Natural killer cell (primary cell): ENCODE measurements around the gene KRTAP10-10. TPM values are rescaled to one million over a fixed set of nuclear protein-coding genes. Genes with fewer than 3 reads are reported as not detected.
A peak's percentile ranks its signal among the peaks of the same experiment; 100 is the strongest.

Source experiments
- ATAC-seq, 3 donors: fragments of 150-1000 bp in 2 of 3; fragments of 200-7000 bp in 1 of 3; cut with Tn5 transposase; 1 replicate in 1 of 3; 2 replicates in 2 of 3; pipeline ENCODE4 v1.10.0; 2021; ENCODE audit warnings: mild to moderate bottlenecking in 2 of 3, moderate library complexity in 2 of 3
- DNase-seq, 2 donors: peaks; one replicate each; pipeline versions ENCODE4 v3.0.0 to v3.0.0-alpha.2; 2013 to 2021; ENCODE audit warnings: mixed read lengths in 1 of 2
- H3K27ac ChIP-seq: one replicate; pipeline ENCODE4 v1.5.1; 2013; ENCODE audit warnings: mild to moderate bottlenecking, low read length
- H3K27me3 ChIP-seq: one replicate; pipeline ENCODE4 v1.6.1; 2013; ENCODE audit warnings: low read length; ENCODE audit not compliant: control insufficient read depth, insufficient read depth
- H3K36me3 ChIP-seq: one replicate; pipeline ENCODE4 v1.6.1; 2013; ENCODE audit warnings: low read length; ENCODE audit not compliant: control insufficient read depth, insufficient read depth
- H3K4me1 ChIP-seq: one replicate; pipeline ENCODE4 v1.6.1; 2013; ENCODE audit warnings: low read length; ENCODE audit not compliant: control insufficient read depth, insufficient read depth
- H3K4me3 ChIP-seq: one replicate; pipeline ENCODE4 v1.5.1; 2013; ENCODE audit warnings: low read length
- H3K9me3 ChIP-seq: one replicate; pipeline ENCODE4 v1.6.1; 2013; ENCODE audit warnings: low read length; ENCODE audit not compliant: control insufficient read depth, insufficient read depth
- H3K27ac Mint-ChIP-seq, 2 donors: one replicate each; pipeline ENCODE4 v1.8.0; 2022; ENCODE audit warnings: mild to moderate bottlenecking in 2 of 2, mixed read lengths in 2 of 2, moderate library complexity in 1 of 2
- H3K27me3 Mint-ChIP-seq, 2 donors: one replicate each; pipeline ENCODE4 v1.8.0; 2022; ENCODE audit warnings: low read depth in 2 of 2, mixed read lengths in 2 of 2
- H3K36me3 Mint-ChIP-seq: one replicate; pipeline ENCODE4 v1.8.0; 2022; ENCODE audit warnings: mixed read lengths
- H3K4me1 Mint-ChIP-seq, 2 donors: one replicate each; pipeline ENCODE4 v1.8.0; 2022; ENCODE audit warnings: mixed read lengths in 2 of 2
- H3K4me3 Mint-ChIP-seq: one replicate; pipeline ENCODE4 v1.8.0; 2022; ENCODE audit warnings: mild to moderate bottlenecking, moderate library complexity, mixed read lengths
- H3K9me3 Mint-ChIP-seq, 2 donors: one replicate each; pipeline ENCODE4 v1.8.0; 2022; ENCODE audit warnings: mixed read lengths in 2 of 2
- CTCF ChIP-seq: fragments of 200-600 bp; IDR thresholded peaks from one replicate; pipeline ENCODE4 v1.8.0; 2022; ENCODE audit warnings: antibody characterized with exemption
- WGBS: methylation state at CpG from one replicate; pipeline ENCODE4 v1.1.7; 2013; ENCODE audit warnings: missing lambda C conversion rate; ENCODE audit not compliant: insufficient coverage; 5-methylcytosine and 5-hydroxymethylcytosine counted together
- intact Hi-C: fragments of 100-400 bp; cut with micrococcal nuclease; formaldehyde crosslinking; loops from one replicate; pipeline ENCODE4 v1.14.2; 2022
- total RNA-seq, 4 donors: library from RNA; stranded (reverse); fragments of 120-200 nt in 1 of 4; gene quantifications; one replicate each; pipeline versions ENCODE4 v1.2.3 to v1.2.4, GENCODE V29; 2013 to 2022

KRTAP10-10 gene
- total RNA-seq, 3 donors from 2014 or later (not counting 1 experiment from before 2014, with no cell fraction given), result not detected

GRCh38 chr21:44617071-44617501 lies 20.1 kb upstream of the KRTAP10-10 start:
- 85% methylated on average over 8 of the region's 8 CpGs for WGBS
- peaks cover 27% of the 10 kb centered on the region for H3K4me1 ChIP-seq
- intact Hi-C loops, result no loop called here
- no peaks in the 10 kb centered on the region for H3K36me3 ChIP-seq
- ATAC-seq (no peak), DNase-seq (no peak)
- H3K9me3 Mint-ChIP-seq, result peaks cover 5 to 18% of the 10 kb centered on the region in 2 donors
- no peak overlapping the region for H3K4me3 Mint-ChIP-seq
- peaks cover 4% of the 10 kb centered on the region for H3K9me3 ChIP-seq
- peaks cover 29 to 47% of the 10 kb centered on the region in 2 donors for H3K4me1 Mint-ChIP-seq
- H3K27me3 Mint-ChIP-seq, result peaks cover 0 to 2% of the 10 kb centered on the region in 2 donors
- H3K27ac ChIP-seq, result no peak overlapping the region
- TF ChIP-seq CTCF, result no peak
- H3K27ac Mint-ChIP-seq, result peak overlapping the region in 1 of 2 donors; percentile 95
- no peaks in the 10 kb centered on the region for H3K27me3 ChIP-seq
- H3K36me3 Mint-ChIP-seq, result peaks cover 22% of the 10 kb centered on the region
- no peak overlapping the region for H3K4me3 ChIP-seq

GRCh38 chr21:44618504-44618903 lies 18.7 kb upstream of the KRTAP10-10 start:
- TF ChIP-seq CTCF, result no peak
- Histone ChIP-seq H3K9me3 (peaks cover 11% of the 10 kb centered on the region), H3K27ac (peak overlapping the region; percentile 79), H3K27me3 (no peaks in the 10 kb centered on the region), H3K36me3 (no peaks in the 10 kb centered on the region), H3K4me3 (no peak overlapping the region), H3K4me1 (peaks cover 22% of the 10 kb centered on the region)
- no peaks in the 10 kb centered on the region for H3K27me3 Mint-ChIP-seq
- peak overlapping the region; percentile 88 to 95 for H3K27ac Mint-ChIP-seq
- WGBS, result 45% methylated on average over 2 of the region's 4 CpGs
- peak overlapping the region; percentile 67 for H3K4me3 Mint-ChIP-seq
- H3K36me3 Mint-ChIP-seq, result peaks cover 27% of the 10 kb centered on the region
- peak in 1 of 2 donors; percentile 50 for DNase-seq
- H3K4me1 Mint-ChIP-seq, result peaks cover 29 to 36% of the 10 kb centered on the region in 2 donors
- ATAC-seq, result peak; percentile 14 to 69 (median 53)
- intact Hi-C loops, result loop anchor here (2.0 kb wide), 1 partner anchor 38 kb away; the partner anchor contains the start of gene KRTAP12-3
- H3K9me3 Mint-ChIP-seq, result peaks cover 8 to 25% of the 10 kb centered on the region in 2 donors

GRCh38 chr21:44618909-44619308 lies 18.2 kb upstream of the KRTAP10-10 start:
- WGBS, result 22% methylated on average over 3 of the region's 3 CpGs
- no peaks in the 10 kb centered on the region for H3K27me3 Mint-ChIP-seq
- peak; percentile 82 to 95 (median 93) for ATAC-seq

More at GRCh38 chr21:44618909-44619308, 18.2 kb upstream of the KRTAP10-10 start:
- no peak for TF ChIP-seq CTCF
- peaks cover 9 to 29% of the 10 kb centered on the region in 2 donors for H3K9me3 Mint-ChIP-seq
- H3K27ac Mint-ChIP-seq, result peak overlapping the region; percentile 88 to 95
- intact Hi-C loops, result loop anchor here (2.0 kb wide), 1 partner anchor 38 kb away; the partner anchor contains the start of gene KRTAP12-3
- DNase-seq, result peak in 1 of 2 donors; percentile 85
- H3K4me3 Mint-ChIP-seq, result peak overlapping the region; percentile 67
- no peaks in the 10 kb centered on the region for H3K27me3 ChIP-seq
- peaks cover 22% of the 10 kb centered on the region for H3K4me1 ChIP-seq
- peak overlapping the region; percentile 79 for H3K27ac ChIP-seq
- no peak overlapping the region for H3K4me3 ChIP-seq
- no peaks in the 10 kb centered on the region for H3K36me3 ChIP-seq
- peaks cover 11% of the 10 kb centered on the region for H3K9me3 ChIP-seq
- H3K4me1 Mint-ChIP-seq, result peaks cover 29 to 37% of the 10 kb centered on the region in 2 donors
- H3K36me3 Mint-ChIP-seq, result peaks cover 31% of the 10 kb centered on the region
